DMS79 treated with DMSO at 0.1 percent for 48 hours (cell line): ENCODE measurements around the gene RNU4-1.
"Not testable (repeated sequence)": the region's sequence is repeated elsewhere in the genome, so short reads cannot be mapped to it uniquely, and the experiment has no call there.

Experiments
- DNase-seq: peaks from one replicate; lab custom pipeline; 2025; lab: John Stamatoyannopoulos, UW

Gene RNU4-1

DNA sequence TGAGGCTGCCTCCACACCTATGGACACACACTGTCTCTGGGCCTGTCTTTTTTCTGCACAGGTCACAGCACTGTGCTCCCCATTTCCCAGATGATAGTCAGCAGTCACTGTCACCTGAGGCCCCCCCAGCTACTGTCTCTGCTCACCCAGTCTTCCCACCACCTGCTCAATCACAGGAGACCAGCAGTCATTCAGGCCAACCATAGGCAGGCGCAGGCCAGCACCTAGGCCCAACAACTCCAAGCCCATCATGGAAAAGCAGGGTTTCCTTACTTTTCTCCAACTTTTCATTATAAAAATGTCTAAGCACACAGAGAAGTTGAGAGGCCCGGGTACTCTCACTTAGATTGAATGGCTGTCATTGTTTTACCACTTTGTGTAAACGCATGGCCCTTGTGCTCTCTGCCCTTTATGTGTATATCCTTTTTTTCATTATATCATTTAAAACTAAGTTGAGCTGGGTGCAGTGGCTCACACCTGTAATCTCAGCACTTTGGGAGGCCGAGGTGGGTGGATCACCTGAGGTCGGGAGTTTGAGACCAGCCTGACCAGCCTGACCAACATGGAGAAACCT lies 34.6 kb downstream of the RNU4-1 start:
- no peak for DNase-seq

DNA sequence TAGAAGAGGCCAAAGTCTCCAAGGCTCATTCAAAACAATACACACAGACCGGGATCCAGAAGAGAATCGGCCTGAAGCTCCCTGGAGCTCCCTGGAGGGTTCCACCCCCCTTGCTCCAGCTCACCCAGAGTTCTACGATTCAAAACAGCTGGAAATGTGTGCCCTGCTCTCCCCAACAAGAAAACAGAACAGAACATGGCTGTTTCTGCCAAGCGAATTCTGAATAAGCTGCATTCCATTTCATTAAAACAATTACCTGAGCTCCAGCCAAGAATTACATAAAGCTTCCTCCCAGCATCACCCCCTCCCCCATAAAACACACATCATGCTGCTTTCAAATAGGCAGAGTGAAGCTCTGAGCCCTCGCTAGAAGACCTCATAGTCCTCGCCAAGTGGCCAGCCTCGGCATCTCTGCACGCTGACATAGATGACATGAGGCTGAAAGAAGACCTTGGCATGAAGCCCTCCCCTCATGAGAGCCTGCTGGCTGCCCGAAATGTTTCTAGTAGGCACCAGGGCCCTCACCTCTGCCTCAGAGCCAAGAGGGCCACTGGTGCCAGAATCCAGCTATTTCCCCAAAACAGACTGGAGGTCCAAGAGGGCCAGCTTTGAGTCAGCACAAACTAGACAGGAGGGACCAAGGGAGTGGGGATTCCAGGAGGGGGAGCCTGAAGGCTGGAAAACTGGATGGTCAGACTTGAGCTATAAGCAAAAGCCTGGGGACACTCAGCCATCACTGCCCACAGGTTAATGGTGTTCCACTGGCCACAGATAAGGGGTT lies 35.8 kb downstream of the RNU4-1 start:
- no peak for DNase-seq

DNA sequence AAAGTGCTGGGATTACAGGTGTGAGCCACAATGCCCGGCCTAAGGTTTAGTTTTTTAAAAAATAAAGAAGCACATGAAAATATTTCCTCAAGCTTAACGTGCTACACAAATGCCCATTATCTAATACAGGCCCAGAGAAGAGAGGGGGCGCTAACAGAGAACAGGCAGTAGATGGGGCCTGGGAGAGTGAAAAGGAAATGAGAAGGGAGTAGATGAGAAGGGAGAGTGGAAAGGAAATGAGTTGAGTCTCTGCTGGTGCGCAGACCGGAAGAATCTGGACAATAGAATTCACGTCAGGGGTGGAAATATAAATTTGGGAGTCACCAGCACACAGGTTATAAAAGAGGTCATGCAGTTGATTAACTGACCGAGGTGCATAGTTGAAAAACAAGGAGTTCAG lies 38.2 kb downstream of the RNU4-1 start:
- no peak for DNase-seq

DNA sequence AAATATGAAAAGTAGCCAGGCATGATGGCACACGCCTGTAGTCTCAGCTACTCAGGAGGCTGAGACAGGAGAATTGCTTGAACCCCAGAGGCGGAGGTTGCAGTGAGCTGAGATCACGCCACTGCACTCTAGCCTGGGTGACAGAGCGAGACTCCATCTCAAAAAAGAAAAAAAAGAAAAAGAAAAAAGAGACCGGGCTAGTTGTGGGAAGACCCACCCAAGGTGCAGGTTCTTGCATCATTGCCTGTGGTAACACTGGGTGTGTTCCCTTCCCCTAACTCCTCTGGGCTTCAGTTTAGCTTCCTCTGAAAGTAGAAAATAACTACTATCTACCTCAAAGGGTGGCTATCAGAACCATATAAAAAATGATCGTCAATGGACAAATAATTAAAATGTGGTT lies 39.7 kb downstream of the RNU4-1 start:
- not testable (repeated sequence) for DNase-seq

DNA sequence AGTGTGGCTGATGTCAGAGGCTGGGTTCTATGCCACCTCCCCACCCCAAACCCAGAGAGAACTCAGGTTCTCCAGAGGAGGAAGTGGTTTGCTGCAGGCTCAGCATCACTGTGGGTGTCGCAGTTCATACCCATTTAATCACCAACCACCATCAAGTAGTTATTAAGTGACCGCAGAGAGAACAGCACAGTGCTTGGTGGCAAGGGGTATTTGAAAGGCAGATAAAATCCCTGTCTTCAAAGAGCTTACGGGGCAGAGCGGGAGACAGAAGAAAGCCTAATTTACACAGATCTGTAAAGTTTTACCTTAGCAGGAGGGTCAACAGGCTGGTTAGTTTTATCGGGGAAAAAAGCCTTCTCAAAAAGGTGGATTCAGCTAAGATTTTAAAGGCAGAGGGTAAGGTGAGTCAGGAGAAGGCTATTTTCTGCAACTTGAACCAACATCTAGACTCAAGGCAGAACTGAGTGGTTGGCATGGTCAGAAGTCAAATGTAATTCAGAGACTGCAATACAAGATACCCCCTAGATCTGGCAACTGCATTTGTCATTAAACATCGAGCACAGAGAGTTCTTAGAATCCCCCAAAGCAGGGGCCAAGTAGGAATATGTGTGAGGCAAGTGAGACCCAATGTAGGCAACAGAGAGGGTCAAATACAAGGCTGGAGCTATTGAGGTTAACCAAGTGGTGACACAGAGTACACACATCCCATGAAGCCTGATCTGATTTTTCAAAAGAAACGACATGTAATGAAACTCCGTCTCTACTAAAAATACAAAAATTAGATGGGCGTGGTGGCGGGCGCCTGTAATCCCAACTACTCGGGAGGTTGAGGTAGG lies 40.7 kb downstream of the RNU4-1 start:
- no peak for DNase-seq

DNA sequence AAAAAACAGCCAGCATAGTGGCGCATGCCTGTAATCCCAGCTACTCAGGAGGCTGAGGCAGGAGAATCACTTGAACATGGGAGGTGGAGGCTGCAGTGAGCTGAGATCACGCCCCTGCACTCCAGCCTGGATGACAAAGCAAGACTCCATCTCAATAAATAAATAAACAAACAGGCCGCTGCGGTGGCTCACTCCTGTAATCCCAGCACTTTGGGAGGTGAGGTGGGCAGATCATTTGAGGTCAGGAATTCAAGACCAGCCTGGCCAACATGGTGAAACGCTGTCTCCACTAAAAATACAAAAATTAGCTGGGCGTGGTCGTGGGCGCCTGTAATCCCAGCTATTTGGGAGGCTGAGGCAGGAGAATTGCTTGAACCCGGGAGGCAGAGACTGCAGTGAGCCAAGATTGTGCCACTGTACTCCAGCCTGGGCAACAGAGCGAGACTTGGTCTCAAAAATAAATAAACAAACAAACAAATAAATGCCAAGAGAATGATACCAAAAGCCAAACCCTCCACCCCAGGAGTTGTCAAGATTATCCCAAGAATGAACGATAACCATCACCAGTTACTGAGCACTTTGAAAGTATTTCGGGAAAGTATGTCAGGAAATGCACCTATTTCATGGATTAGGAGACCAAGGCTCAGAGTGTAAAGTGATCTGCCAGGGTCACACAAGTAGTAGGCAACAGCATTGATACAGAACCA lies 41.5 kb downstream of the RNU4-1 start:
- not testable (repeated sequence) for DNase-seq

DNA sequence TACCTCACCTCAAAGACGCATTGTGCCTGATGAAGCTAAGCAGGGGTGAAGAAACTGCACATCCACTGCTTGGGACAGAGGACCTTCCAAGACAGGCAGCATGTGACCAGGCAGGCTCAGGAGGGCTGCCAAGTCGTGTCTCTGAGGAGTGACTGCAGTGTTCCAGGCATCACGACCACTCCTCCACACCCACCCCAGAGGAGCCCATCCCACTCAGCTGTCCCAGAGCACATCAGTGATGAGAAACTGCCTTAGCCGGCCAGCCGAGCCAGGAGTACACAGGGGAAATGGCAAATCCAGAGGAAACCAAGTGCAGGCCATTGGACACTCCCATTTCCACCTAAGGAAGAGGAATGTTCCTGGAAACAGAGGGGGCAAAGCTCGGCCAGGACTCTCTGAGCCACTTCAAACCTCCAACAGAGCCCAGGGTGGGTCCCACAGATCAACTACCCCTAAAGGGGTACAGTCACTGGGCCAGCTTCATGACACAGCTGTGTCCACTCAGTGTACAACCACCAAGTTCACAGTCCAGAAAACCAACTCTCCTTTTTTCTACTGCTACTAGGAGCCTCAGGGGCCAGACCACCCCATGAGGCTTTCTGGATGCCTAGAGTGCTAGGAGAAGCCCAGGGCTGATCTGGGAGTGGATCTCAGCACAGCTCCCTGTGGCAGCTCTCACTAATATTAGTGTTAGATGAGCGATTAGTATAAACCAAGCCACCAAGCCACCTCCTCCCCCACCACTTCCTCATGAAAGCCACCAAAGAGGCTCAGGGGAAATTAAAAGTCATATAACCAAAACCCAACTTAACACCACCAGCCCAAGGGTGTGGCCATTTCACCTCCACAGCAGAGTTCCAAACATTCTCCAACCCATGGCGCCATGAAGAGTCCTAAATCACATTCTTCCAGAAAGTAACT lies 42.9 kb downstream of the RNU4-1 start:
- no peak for DNase-seq

DNA sequence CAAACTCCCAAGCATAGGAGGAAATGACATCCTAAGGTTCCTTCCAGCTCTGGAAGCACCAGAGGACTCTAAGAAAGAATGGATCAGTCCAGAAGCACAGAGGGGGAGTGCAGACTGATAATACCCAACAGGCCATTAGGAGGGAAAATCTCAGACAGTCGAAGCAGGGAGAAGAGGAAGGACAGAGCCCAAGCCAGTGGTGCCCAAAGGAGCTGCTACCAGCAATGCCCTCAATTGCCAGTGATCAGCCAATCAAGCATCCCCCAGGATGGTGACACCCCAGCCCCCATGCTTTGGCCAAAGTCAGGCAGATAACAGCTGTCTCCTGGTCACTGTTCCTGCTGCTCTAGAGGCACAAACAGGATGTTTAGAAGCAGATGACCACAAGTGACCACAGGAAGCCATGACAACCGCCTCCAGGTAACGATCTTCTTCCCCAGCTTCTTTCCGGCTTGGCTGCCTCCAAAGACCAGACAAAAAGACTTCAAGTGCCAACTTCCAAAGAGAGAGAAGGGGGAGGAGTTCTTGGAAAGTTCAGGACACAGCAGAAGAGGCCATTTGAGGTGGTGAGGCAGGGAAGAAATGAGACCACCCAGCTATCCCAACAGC lies 43.7 kb downstream of the RNU4-1 start:
- no peak for DNase-seq

DNA sequence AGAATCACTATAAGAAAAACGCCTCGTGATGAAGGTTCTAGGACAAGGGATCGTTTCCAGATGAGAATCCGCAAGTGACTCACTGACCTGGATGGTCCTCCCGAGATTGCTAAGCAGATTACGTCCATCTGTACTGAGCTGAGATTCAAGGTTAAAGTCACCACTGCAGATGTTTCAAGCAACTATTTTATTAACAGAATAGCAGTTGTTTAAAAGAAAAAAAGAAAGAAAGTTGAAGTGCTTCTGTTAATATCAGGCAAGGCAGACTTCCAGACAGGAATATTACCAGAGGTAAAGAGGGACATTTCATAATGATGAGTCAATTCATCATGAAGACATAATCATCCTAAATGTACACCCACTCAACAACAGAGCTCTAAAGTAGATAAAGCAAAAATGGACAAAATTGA lies 45.4 kb downstream of the RNU4-1 start:
- DNase-seq = no peak

DNA sequence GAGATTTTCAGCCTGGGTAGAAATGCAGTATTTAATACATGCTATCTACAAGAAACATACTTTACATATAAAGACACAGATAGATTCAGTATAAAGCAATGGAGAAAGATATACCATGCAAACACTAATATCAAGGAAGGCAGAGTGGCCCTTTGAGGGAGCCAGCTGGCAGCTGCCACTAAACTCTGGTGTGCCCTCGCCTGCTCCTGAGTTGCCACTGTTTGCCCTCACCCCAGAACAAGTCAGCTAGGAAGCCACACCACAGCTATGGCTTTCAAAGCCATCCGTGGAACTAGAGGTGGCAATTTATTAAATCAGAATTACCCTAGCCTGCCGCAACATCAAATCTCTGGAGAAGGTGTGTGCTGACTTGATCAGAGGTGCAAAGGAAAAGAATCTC lies 45.9 kb downstream of the RNU4-1 start:
- no peak for DNase-seq

DNA sequence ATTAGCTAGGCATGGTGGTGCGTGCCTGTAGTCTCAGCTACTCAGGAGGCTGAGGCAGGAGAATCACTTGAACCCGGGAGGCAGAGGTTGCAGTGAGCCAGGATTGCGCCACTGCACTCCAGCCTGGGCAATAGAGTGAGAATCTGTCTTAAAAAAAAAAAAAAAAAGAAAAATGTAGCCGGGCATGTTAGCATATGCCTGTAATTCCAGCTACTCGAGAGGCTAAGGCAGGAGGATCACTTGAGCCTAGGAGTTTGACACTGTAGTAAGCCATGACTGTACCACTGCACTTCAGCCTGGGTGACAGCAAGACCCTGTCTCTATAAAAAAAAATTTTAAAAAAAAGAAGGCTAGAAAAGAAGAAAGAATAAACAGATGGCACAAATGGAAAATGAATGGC lies 46.3 kb downstream of the RNU4-1 start:
- not testable (repeated sequence) for DNase-seq
